GM10248 (cell line): ENCODE data around the gene CYTL1.
"Not testable (repeated sequence)": the region's sequence is repeated elsewhere in the genome, so short reads cannot be mapped to it uniquely, and the experiment has no call there.

Experiments used
- CTCF ChIA-PET: fragments of 300-600 bp; sonication (Branson Sonifier 250); formaldehyde crosslinking; extraction: SDS; loops from one replicate; lab custom pipeline; 2021; ENCODE audit warnings: antibody characterized with exemption; lab: Yijun Ruan, JAX
- POLR2A ChIA-PET: fragments of 350-650 bp; sonication (Branson Sonifier 250); formaldehyde crosslinking; extraction: SDS; loops from one replicate; lab custom pipeline; 2020; ENCODE audit warnings: antibody characterized with exemption; lab: Yijun Ruan, JAX
- DNase-seq: peaks from one replicate; pipeline ENCODE4 v3.0.0; 2012; ENCODE audit errors: extremely low spot score
- TF ChIP-seq, protein P1 (sequence below): IDR thresholded peaks from 2 replicates; pipeline ENCODE4 v1.5.1; 2012; ENCODE audit warnings: mild to moderate bottlenecking, low read depth; ENCODE audit errors: extremely low read depth, missing control alignments, control extremely low read depth

CYTL1 gene

DNA sequence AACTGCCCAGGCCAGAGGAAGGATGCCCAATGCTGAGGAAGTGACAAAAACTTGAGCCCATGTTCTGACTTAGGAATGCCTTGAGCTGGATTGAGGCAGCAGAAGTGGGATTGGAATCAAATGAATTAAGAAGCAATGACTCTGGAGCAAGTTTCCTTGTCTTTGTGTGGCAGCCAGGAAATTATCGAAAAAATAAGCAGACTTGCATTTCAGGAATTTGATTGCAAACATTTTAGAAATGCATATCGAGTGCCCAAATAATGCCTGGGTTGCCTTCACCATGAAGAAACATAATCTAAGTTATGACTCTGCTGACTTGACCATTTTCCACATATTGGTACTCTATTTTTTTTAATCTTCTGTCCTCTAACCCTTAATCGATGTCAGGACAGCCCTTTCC, 9.5 kb downstream of the CYTL1 start:
- DNase-seq: no peak
- TF ChIP-seq, protein P1, sequence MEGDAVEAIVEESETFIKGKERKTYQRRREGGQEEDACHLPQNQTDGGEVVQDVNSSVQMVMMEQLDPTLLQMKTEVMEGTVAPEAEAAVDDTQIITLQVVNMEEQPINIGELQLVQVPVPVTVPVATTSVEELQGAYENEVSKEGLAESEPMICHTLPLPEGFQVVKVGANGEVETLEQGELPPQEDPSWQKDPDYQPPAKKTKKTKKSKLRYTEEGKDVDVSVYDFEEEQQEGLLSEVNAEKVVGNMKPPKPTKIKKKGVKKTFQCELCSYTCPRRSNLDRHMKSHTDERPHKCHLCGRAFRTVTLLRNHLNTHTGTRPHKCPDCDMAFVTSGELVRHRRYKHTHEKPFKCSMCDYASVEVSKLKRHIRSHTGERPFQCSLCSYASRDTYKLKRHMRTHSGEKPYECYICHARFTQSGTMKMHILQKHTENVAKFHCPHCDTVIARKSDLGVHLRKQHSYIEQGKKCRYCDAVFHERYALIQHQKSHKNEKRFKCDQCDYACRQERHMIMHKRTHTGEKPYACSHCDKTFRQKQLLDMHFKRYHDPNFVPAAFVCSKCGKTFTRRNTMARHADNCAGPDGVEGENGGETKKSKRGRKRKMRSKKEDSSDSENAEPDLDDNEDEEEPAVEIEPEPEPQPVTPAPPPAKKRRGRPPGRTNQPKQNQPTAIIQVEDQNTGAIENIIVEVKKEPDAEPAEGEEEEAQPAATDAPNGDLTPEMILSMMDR: no peak
- ChIA-PET POLR2A (no interaction called here), CTCF (no interaction called here)

DNA sequence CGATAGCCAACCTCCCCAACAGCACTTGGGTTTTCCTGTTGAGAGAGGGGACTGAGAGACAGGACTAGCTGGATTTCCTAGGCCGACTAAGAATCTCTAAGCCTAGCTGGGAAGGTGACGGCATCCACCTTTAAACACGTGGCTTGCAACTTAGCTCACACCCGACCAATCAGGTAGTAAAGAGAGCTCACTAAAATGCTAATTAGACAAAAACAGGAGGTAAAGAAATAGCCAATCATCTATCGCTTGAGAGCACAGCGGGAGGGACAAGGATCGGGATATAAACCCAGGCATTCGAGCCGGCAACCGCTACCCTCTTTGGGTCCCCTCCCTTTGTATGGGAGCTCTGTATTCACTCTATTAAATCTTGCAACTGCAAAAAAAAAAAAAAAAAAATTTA, 12.3 kb downstream of the CYTL1 start:
- DNase-seq, CTCF ChIA-PET, POLR2A ChIA-PET: not testable (repeated sequence)

DNA sequence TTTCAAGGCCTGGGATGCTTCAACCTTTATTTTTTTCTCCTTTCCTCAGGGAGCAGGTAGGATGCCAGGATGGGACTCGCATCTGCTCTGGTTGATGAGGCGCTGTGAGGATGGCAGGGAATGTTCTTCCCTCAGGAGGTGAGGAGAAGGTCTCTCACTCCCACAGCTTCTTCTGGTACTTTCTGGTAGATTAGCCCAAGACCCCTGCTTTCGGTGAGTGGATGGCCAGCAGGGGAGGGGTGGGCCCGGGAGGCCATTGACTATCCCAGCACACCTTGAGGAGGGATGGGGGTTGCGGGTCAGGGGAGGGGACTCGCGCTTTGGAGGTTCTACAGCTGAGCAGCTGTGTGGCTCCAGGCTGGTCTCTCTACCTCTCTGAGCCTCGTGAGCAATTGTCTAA, 14.8 kb downstream of the CYTL1 start:
- ChIA-PET POLR2A (no interaction called here), CTCF (no interaction called here)
- DNase-seq: no peak
- TF ChIP-seq, protein P1: no peak

DNA sequence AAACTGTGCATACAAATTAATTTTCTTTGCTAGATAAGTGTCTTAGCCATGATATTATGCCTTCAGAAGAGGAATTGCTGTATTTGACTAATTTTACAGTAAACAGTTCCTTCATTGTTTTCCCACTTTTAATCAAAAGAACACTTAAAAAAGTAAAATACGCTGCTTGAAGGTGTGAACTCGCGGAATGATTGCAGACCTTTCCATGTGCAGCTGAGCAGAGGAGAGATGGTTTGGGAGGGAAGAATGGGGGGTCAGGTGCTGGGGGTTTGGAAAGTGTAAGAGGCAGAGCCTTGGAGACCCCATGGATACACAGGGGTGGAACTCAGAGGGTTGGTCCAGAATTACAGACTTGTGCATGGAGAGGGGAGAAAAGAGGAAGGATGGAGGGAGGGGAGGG, 15.3 kb downstream of the CYTL1 start:
- ChIA-PET CTCF (no interaction called here), POLR2A (no interaction called here)
- TF ChIP-seq, protein P1: no peak
- no peak for DNase-seq

DNA sequence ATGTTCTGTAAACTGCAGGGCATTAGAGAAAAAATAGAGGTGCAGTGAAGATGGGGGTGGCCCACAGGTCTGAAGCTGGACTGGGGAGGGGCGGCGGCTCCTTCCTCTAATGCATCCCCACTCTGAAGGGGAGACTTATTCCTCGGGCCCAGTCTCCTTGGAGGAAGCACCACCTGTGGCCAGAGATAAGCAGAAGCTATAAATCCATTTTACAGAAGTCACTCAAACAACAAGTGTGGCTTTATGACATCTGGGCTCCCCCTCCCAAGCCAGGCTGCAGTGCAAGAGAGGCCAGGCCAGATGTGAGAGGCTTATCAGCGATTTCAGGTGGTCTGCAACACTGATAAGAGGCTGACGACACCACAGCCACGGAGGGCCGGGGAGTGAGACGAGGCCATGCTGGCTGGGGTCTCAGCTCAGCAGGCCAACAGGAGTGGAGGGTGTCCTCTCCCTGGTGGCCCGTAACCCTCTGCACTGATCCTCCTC, 15.8 kb downstream of the CYTL1 start:
- TF ChIP-seq, protein P1: no peak
- CTCF ChIA-PET: interaction anchor here (1.5 kb wide), 1 partner anchor 9 kb away, joined by 6 read pairs; no protein-coding TSS in a partner anchor
- DNase-seq: no peak
- POLR2A ChIA-PET: no interaction called here

DNA sequence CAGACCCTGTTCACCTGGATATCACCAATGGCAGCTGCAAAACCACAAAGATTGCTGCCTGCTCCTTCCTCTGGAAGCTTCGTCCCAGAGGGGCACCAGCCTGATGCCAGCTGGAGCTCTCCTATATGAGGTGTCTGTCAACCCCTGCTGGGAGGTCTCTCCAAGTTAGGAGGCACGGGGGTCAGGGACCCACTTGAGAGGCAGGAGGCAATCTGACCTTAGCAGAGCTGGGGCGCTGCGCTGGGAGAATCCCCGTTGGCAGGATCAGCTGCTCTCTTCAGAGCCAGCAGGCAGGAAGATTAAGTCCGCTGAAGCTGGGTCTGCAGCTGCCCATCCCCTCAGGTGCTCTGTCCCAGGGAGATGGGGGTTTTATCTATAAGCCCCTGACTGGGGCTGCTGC, 17.6 kb downstream of the CYTL1 start:
- DNase-seq, POLR2A ChIA-PET: not testable (repeated sequence)
- CTCF ChIA-PET: interaction anchor here (1.5 kb wide), 1 partner anchor 15 kb away, joined by 4 read pairs; no protein-coding TSS in a partner anchor

DNA sequence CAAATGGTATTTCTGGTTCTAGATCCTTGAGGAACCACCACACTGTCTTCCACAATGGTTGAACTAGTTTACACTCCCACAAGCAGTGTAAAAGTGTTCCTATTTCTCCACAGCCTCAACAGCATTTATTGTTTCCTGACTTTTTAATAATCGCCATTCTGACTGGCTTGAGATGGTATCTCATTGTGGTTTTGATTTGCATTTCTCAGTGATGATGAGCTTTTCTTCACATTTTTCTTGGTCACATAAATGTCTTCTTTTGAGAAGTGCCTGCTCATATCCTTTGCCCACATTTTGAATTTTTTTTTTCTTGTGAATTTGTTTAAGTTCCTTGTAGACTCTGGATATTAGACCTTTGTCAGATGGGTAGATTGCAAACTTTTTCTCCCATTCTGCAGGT, 22.3 kb downstream of the CYTL1 start:
- POLR2A ChIA-PET, DNase-seq, CTCF ChIA-PET: not testable (repeated sequence)

DNA sequence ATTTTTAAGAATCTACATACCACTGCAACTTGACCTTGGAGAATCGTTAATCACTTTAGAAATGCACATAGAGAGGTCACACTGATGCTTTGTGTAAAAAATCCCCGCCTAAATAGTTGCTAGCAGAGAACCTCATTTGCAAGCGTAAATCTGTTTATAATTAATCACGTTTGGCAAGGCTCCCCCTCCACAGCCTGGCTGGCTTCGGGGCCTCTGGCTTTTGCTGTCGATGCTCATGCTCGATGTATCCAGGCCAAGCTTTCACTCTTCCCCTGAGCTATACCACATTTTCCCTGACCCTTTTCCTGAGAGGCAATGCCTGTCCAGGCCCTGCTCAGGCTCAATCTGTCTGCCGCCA, 23.4 kb downstream of the CYTL1 start:
- TF ChIP-seq, protein P1: no peak
- POLR2A ChIA-PET: no interaction called here
- DNase-seq: no peak
- CTCF ChIA-PET: interaction anchor here (1.0 to 1.6 kb wide), 3 partner anchors 17 to 818 kb away, joined by 3 to 6 read pairs (median 3); no protein-coding TSS in a partner anchor
